Measurements from ENCODE around the gene GPC5. TPM values are rescaled to one million over a fixed set of nuclear protein-coding genes. Genes with fewer than 3 reads are reported as not detected.
"Not testable (repeated sequence)": the region's sequence is repeated elsewhere in the genome, so short reads cannot be mapped to it uniquely, and the experiment has no call there.

Gene GPC5
- total RNA-seq, 1 donor from 2014 or later, result 2.5 TPM

DNA sequence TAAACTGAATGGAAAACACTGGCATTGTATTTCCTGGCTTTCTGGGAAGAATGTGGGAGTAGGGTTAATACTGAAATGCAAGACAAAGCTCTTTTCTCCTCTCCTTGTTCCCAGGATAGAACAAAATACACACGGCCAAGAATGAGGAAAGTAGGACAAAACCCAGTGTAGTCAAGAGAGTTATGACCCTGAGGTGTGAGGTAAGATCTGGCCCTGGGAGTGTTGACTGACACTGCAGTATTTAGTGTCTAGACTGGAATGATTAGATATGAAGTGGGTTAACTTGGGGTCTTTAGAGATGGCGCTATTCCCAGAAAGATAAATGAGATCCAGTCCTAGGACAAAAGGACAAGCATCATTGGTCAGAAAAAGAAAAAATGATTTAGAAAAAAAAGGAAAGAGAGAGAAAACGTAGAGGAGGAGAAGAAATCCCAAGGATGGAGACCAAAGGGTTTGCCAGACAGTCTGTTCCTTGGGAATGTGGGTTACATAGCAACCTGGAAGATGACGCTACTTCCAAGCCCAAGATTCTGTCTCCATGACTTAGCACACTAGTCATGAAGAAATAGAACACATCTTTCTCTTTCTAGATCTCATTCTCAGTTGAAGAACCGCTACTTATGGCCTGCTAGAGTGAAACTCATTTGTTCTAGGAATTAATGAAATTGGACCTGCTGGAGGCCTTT is 1284.6 kb downstream of the GPC5 start:
- DNase-seq (ENCODE audit: low spot score in 2 of 2, unreplicated experiment in 2 of 2), result no peak
- H3K27ac Mint-ChIP-seq, result peak overlapping the region; percentile 1
- no peak overlapping the region for H3K4me3 Mint-ChIP-seq
- no peaks in the 10 kb centered on the region for H3K36me3 Mint-ChIP-seq
- H3K27me3 Mint-ChIP-seq (ENCODE audit: low read depth), result no peaks in the 10 kb centered on the region
- TF ChIP-seq, protein P1, sequence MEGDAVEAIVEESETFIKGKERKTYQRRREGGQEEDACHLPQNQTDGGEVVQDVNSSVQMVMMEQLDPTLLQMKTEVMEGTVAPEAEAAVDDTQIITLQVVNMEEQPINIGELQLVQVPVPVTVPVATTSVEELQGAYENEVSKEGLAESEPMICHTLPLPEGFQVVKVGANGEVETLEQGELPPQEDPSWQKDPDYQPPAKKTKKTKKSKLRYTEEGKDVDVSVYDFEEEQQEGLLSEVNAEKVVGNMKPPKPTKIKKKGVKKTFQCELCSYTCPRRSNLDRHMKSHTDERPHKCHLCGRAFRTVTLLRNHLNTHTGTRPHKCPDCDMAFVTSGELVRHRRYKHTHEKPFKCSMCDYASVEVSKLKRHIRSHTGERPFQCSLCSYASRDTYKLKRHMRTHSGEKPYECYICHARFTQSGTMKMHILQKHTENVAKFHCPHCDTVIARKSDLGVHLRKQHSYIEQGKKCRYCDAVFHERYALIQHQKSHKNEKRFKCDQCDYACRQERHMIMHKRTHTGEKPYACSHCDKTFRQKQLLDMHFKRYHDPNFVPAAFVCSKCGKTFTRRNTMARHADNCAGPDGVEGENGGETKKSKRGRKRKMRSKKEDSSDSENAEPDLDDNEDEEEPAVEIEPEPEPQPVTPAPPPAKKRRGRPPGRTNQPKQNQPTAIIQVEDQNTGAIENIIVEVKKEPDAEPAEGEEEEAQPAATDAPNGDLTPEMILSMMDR (IDR thresholded peaks at IDR 0.05; ENCODE audit: unreplicated experiment), result no peak
- peaks cover 10% of the 10 kb centered on the region for H3K9me3 Mint-ChIP-seq
- peaks cover 1% of the 10 kb centered on the region for H3K4me1 Mint-ChIP-seq

DNA sequence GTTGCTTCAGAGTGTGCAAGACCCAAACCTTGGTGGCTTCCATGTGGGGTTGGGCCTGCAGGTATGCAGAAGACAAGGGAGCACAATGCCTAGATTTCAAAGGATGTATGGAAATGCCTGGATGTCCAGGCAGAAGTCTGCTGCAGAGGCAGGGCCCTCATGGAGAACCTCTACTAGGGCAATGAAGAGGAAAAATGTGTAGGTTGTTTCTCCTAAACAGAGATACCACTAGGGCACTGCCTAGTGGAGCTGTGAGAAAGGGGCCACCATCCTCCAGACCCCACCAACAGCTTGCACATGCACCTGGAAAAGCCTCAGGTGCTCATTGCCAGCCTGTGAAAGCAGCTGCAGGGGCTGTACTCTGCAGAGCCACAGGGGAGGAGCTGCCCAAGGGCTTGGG is 1295.6 kb downstream of the GPC5 start:
- Mint-ChIP-seq H3K27ac (no peak overlapping the region), H3K9me3 (peaks cover 50% of the 10 kb centered on the region), H3K4me1 (no peaks in the 10 kb centered on the region), H3K36me3 (peaks cover 25% of the 10 kb centered on the region), H3K4me3 (no peak overlapping the region), H3K27me3 (ENCODE audit: low read depth) (no peaks in the 10 kb centered on the region)
- DNase-seq (ENCODE audit: low spot score in 2 of 2, unreplicated experiment in 2 of 2), result no peak
- TF ChIP-seq, protein P1 (IDR thresholded peaks at IDR 0.05; ENCODE audit: unreplicated experiment), result no peak

DNA sequence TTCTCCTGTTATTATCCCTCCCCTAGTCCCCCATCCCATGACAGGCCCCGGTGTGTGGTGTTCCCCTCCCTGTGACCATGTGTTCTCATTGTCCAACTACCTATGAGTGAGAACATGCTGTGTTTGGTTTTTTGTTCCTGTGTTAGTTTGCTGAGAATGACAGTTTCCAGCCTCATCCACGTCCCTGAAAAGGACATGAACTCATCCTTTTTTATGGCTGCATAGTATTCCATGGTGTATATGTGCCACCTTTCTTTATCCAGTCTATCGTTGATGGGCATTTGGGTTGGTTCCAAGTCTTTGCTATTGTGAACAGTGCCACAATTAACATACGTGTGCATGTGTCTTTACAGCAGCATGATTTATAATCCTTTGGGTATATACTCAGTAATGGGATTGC is 1297.4 kb downstream of the GPC5 start:
- H3K27ac Mint-ChIP-seq; H3K27me3 Mint-ChIP-seq (ENCODE audit: low read depth); DNase-seq (ENCODE audit: low spot score in 2 of 2, unreplicated experiment in 2 of 2); H3K4me1 Mint-ChIP-seq; H3K4me3 Mint-ChIP-seq: not testable (repeated sequence)
- Mint-ChIP-seq H3K36me3 (peaks cover 25% of the 10 kb centered on the region), H3K9me3 (peaks cover 58% of the 10 kb centered on the region)

DNA sequence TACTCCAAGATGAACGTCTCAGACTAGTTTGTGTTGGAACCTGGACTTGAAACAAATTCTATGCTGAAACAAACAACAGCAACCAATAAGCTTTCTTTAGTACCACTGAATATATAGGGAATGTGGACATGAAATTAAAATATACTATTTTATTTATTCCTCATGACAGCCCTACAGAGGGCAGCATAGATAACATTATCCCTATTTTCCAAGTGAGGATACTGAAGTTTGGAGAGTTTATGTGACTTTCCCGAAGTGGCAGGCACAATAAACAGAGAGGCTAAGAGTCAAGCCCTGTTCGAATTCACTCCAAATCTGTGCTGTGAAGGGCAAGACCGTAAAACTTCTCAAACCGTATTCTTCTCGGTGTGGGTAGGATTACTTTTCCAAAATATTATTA is 1318.3 kb downstream of the GPC5 start:
- Mint-ChIP-seq H3K27ac (no peak overlapping the region), H3K4me1 (peaks cover 15% of the 10 kb centered on the region), H3K27me3 (ENCODE audit: low read depth) (no peaks in the 10 kb centered on the region), H3K9me3 (peaks cover 8% of the 10 kb centered on the region), H3K36me3 (peaks cover 2% of the 10 kb centered on the region), H3K4me3 (no peak overlapping the region)
- TF ChIP-seq, protein P1 (IDR thresholded peaks at IDR 0.05; ENCODE audit: unreplicated experiment), result no peak
- no peak for DNase-seq (ENCODE audit: low spot score in 2 of 2, unreplicated experiment in 2 of 2)

DNA sequence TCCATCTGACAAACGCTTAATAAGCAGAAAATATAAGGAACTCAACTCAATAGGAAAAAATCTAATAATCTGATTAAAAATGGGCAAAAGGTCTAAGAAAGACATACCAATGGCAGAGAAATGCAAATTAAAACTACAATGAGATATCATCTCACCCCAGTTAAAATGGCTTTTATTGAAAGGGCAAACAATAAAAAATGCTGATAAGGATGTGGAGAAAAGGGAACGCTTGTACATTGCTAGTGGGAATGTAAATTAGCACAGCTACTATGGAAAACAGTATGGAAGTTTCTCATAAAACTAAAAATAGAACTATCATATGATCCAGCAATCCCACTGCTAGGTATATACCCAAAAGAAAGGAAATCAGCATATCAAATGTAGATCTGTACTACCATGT is 1319.4 kb downstream of the GPC5 start:
- DNase-seq (ENCODE audit: low spot score in 2 of 2, unreplicated experiment in 2 of 2), result no peak
- Mint-ChIP-seq H3K4me1 (peaks cover 15% of the 10 kb centered on the region), H3K36me3 (peaks cover 2% of the 10 kb centered on the region), H3K27ac (no peak overlapping the region), H3K9me3 (peaks cover 3% of the 10 kb centered on the region), H3K4me3 (no peak overlapping the region), H3K27me3 (ENCODE audit: low read depth) (no peaks in the 10 kb centered on the region)
- TF ChIP-seq, protein P1 (IDR thresholded peaks at IDR 0.05; ENCODE audit: unreplicated experiment), result no peak

DNA sequence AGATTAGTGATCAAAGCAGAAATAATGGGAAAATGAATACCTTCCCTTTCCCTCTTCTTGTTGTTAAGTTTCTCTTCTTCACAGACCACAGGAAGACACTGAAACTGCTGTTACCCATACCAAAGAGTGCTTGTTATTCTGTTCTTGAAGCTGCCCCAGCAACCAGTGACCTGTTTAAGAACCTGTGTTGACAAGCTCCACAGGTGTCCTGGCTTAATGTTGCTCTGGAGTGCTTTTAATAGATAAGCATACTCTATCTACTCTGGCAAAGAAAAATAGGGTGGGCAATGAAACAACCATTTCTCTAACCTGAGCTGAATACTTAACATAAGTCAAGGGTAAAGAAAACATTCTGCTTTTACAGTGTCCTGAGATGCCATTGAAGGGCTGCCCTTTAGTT is 1321.4 kb downstream of the GPC5 start:
- no peak overlapping the region for H3K27ac Mint-ChIP-seq
- no peak for DNase-seq (ENCODE audit: low spot score in 2 of 2, unreplicated experiment in 2 of 2)
- H3K27me3 Mint-ChIP-seq (ENCODE audit: low read depth), result no peaks in the 10 kb centered on the region
- H3K4me1 Mint-ChIP-seq, result peaks cover 15% of the 10 kb centered on the region
- peaks cover 6% of the 10 kb centered on the region for H3K9me3 Mint-ChIP-seq
- H3K4me3 Mint-ChIP-seq, result no peak overlapping the region
- TF ChIP-seq, protein P1 (IDR thresholded peaks at IDR 0.05; ENCODE audit: unreplicated experiment), result no peak
- H3K36me3 Mint-ChIP-seq, result no peaks in the 10 kb centered on the region
